ENCODE results near the gene SYNE2. TPM values are rescaled to one million over a fixed set of nuclear protein-coding genes. Genes with fewer than 3 reads are reported as not detected.
"Not testable (repeated sequence)": the region's sequence is repeated elsewhere in the genome, so short reads cannot be mapped to it uniquely, and the experiment has no call there.

SYNE2 gene
- total and polyA plus RNA-seq, 2 of the 8 experiments (the other 6 are each of a cell fraction or from before 2014, with no cell fraction given), result 32.6 to 46.1 TPM

DNA sequence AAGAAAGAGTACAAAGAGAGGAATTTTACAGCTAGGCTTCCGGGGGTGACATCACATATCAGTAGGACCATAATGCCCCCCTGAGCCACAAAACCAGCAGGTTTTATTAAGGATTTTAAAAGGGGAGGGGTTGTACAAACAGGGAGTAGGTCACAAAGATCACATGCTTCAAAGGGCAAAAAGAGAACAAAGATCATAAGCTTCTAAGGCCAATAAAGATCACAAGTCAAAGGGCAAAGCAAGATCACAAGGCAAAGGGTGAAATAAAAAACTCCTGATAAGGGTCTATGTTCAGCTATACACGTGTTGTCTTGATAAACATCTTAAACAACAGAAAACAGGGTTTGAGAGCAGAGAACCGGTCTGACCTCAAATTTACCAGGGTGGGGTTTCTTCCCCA, 41.1 kb upstream of the SYNE2 start:
- H3K14ac ChIP-seq (ENCODE audit: insufficient read length); H2BK120ac ChIP-seq (replicated peaks; ENCODE audit: low read depth, low read length); H3K23me2 ChIP-seq (ENCODE audit: low read depth, low read length); H4K5ac ChIP-seq (ENCODE audit: insufficient read length, low read depth, low read length); H3K27me3 ChIP-seq (replicated peaks in 1 of 4; ENCODE audit: control insufficient read depth in 3 of 4, extremely low read depth in 1 of 4, insufficient read depth in 3 of 4, low read length in 3 of 4); H3K36me3 ChIP-seq (ENCODE audit: control insufficient read depth in 2 of 4, insufficient read depth in 4 of 4, low read length in 3 of 4); DNase-seq (ENCODE audit: low read depth in 1 of 2, low spot score in 2 of 2); H3K4ac ChIP-seq (replicated peaks; ENCODE audit: insufficient read length, low read depth, low read length); H2AFZ ChIP-seq (ENCODE audit: low read length); H3K4me2 ChIP-seq (ENCODE audit: insufficient read depth in 1 of 2, low read depth in 2 of 2, low read length in 2 of 2); H2BK5ac ChIP-seq (ENCODE audit: low read depth, low read length); H4K91ac ChIP-seq (replicated peaks; ENCODE audit: insufficient read length, low read length); POLR2A ChIA-PET (ENCODE audit: partially characterized antibody); H4K20me1 ChIP-seq (replicated peaks in 1 of 2; ENCODE audit: control insufficient read depth in 1 of 2, insufficient read depth in 2 of 2, low read length in 2 of 2); H3K27ac ChIP-seq (ENCODE audit: low read depth, low read length); H3K4me3 ChIP-seq (ENCODE audit: extremely low read depth in 1 of 4, insufficient read depth in 2 of 4, low read depth in 3 of 4, low read length in 4 of 4); H3K79me2 ChIP-seq (ENCODE audit: control insufficient read depth in 1 of 2, insufficient read depth in 2 of 2, low read length in 2 of 2); H2BK15ac ChIP-seq (ENCODE audit: low read length); H3K56ac ChIP-seq (replicated peaks; ENCODE audit: insufficient read length, low read depth, low read length); H3K9me3 ChIP-seq (ENCODE audit: insufficient read depth in 2 of 2, low read depth in 1 of 2, low read length in 1 of 2); H3K4me1 ChIP-seq (replicated peaks in 1 of 4; ENCODE audit: control insufficient read depth in 3 of 4, insufficient read depth in 4 of 4, low read length in 3 of 4); H3K79me1 ChIP-seq (ENCODE audit: low read depth, low read length); H2AK5ac ChIP-seq (ENCODE audit: low read depth, low read length); H3K9ac ChIP-seq (replicated peaks in 1 of 4; ENCODE audit: extremely low read depth in 1 of 4, low read depth in 3 of 4, low read length in 3 of 4); H3K23ac ChIP-seq (ENCODE audit: insufficient read length); H4K8ac ChIP-seq (ENCODE audit: extremely low read depth, insufficient read depth, low read length); H2BK20ac ChIP-seq (ENCODE audit: low read length); H2BK12ac ChIP-seq (ENCODE audit: low read depth, low read length); H3K18ac ChIP-seq (ENCODE audit: extremely low read depth, low read length); FAIRE-seq: not testable (repeated sequence)
- CTCF ChIA-PET (ENCODE audit: partially characterized antibody), result interaction anchor here (0.6 kb wide), 1 partner anchor 1360 kb away, joined by 3 read pairs; no protein-coding TSS in a partner anchor
- 90% methylated on average over 3 of the region's 3 CpGs; no CpG with 5 or more reads in 1 of the 2 experiments for WGBS, 2 experiments (ENCODE audit: extremely low coverage in 1 of 2, insufficient coverage in 1 of 2, insufficient read length in 1 of 2, insufficient replicate concordance in 2 of 2, low coverage in 1 of 2, low lambda C conversion rate in 2 of 2, missing lambda C conversion rate in 1 of 2)

Measured in H1 (cell line).